ENCODE results near the gene LCN10.

The LCN10 gene

DNA sequence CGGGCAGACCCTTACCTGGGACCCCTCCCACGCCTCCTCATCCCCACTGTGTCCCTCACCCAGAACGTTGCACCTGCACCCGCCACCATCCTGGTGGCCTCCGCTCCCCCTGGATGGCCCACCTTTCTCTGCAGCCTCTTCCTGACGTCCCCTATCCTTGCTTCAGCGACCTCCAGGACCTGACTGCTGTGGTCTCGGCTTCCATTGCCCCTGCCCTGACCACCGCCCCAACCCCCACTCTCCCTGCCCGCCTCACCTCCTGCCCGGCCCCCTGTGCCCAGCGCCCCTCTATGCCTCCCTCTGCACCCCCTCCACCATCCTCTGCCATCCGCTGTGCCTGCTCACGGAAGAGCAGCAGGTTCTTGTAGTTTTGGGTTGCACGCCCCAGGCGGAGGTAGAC is 2.2 kb downstream of the LCN10 start:
- TF ChIP-seq, protein P1, sequence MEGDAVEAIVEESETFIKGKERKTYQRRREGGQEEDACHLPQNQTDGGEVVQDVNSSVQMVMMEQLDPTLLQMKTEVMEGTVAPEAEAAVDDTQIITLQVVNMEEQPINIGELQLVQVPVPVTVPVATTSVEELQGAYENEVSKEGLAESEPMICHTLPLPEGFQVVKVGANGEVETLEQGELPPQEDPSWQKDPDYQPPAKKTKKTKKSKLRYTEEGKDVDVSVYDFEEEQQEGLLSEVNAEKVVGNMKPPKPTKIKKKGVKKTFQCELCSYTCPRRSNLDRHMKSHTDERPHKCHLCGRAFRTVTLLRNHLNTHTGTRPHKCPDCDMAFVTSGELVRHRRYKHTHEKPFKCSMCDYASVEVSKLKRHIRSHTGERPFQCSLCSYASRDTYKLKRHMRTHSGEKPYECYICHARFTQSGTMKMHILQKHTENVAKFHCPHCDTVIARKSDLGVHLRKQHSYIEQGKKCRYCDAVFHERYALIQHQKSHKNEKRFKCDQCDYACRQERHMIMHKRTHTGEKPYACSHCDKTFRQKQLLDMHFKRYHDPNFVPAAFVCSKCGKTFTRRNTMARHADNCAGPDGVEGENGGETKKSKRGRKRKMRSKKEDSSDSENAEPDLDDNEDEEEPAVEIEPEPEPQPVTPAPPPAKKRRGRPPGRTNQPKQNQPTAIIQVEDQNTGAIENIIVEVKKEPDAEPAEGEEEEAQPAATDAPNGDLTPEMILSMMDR (IDR thresholded peaks at IDR 0.05; ENCODE audit: insufficient read depth, low read length, poor library complexity, severe bottlenecking): no peak
- Histone ChIP-seq H3K36me3 (ENCODE audit: control insufficient read depth, insufficient read depth, low read length) (no peaks in the 10 kb centered on the region), H3K27me3 (replicated peaks; ENCODE audit: control insufficient read depth, insufficient read depth, low read length) (no peaks in the 10 kb centered on the region; the same call in 1 of the 2 replicates), H3K4me3 (replicated peaks; ENCODE audit: low read depth, low read length) (no peak overlapping the region)
- no peak for DNase-seq (ENCODE audit: extremely low read depth, insufficient read length)

DNA sequence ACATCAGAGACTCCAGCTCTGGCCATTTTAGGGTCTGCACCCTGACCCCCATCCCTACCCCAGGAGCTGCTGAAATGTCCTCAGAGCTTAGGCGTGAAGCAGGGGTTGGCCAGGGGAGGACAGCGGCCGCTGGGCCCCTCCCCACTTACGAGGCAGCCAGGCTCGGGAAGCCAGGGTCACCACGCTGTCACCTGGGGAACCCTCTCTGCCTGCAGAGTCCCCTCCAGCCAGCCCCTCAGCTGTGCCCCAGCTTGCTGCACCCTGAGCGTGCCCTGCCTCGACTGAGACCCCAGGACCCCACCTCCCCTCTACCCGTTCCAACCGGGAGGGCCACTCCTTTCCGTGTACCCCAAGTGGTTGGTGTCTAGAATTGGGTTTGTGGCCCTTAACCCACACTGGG is 2.7 kb downstream of the LCN10 start:
- no peak for DNase-seq (ENCODE audit: extremely low read depth, insufficient read length)
- Histone ChIP-seq H3K27me3 (replicated peaks; ENCODE audit: control insufficient read depth, insufficient read depth, low read length) (no peaks in the 10 kb centered on the region; the same call in 1 of the 2 replicates), H3K4me3 (replicated peaks; ENCODE audit: low read depth, low read length) (no peak overlapping the region), H3K36me3 (ENCODE audit: control insufficient read depth, insufficient read depth, low read length) (no peaks in the 10 kb centered on the region)
- TF ChIP-seq, protein P1 (IDR thresholded peaks at IDR 0.05; ENCODE audit: insufficient read depth, low read length, poor library complexity, severe bottlenecking): no peak

DNA sequence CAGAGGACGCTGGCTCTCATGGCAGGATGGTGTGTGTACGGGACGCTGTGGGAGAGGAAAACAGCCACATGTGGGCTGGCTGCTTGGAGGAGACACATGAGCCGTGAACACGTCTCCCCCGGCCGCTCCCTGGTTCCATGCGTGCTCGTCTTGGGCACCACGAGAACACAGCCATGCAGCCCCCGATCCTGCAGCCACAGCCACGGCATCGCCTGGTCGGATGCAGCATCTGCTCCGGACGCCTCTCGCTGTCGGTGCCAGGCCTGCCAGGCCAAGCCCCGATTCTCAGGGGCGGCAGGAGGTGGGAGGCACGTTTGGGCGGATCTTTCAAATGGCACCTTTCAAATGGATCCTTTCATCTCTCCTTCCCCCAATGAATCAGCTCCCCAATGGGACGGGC is 3.2 kb downstream of the LCN10 start:
- Histone ChIP-seq H3K27me3 (replicated peaks; ENCODE audit: control insufficient read depth, insufficient read depth, low read length) (no peaks in the 10 kb centered on the region; the same call in 1 of the 2 replicates), H3K4me3 (replicated peaks; ENCODE audit: low read depth, low read length) (no peak overlapping the region), H3K36me3 (ENCODE audit: control insufficient read depth, insufficient read depth, low read length) (no peaks in the 10 kb centered on the region)
- DNase-seq (ENCODE audit: extremely low read depth, insufficient read length): no peak
- TF ChIP-seq, protein P1 (IDR thresholded peaks at IDR 0.05; ENCODE audit: insufficient read depth, low read length, poor library complexity, severe bottlenecking): no peak

DNA sequence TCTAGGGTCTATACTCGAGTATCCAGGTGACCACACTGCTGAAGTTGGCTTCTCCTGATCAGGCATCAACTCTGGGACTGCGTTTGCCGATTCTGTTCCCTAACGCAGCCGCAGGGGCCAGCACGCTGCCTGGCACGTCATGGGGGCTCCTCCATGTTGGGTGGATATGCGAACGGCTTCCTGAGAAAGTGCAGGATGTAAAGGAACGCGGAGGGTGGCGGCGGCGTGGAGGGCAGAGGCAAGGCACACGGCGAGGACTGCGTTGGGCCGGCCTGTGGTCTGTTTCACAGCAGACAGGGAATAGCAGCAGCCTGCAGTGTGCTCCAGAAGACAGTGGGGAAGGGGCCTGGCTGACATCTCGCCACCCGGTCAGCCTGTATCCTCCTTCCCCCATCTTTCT is 3.8 kb downstream of the LCN10 start:
- TF ChIP-seq, protein P1 (IDR thresholded peaks at IDR 0.05; ENCODE audit: insufficient read depth, low read length, poor library complexity, severe bottlenecking): no peak
- Histone ChIP-seq H3K4me3 (replicated peaks; ENCODE audit: low read depth, low read length) (no peak overlapping the region), H3K36me3 (ENCODE audit: control insufficient read depth, insufficient read depth, low read length) (no peaks in the 10 kb centered on the region), H3K27me3 (replicated peaks; ENCODE audit: control insufficient read depth, insufficient read depth, low read length) (no peaks in the 10 kb centered on the region; the same call in 1 of the 2 replicates)
- no peak for DNase-seq (ENCODE audit: extremely low read depth, insufficient read length)

DNA sequence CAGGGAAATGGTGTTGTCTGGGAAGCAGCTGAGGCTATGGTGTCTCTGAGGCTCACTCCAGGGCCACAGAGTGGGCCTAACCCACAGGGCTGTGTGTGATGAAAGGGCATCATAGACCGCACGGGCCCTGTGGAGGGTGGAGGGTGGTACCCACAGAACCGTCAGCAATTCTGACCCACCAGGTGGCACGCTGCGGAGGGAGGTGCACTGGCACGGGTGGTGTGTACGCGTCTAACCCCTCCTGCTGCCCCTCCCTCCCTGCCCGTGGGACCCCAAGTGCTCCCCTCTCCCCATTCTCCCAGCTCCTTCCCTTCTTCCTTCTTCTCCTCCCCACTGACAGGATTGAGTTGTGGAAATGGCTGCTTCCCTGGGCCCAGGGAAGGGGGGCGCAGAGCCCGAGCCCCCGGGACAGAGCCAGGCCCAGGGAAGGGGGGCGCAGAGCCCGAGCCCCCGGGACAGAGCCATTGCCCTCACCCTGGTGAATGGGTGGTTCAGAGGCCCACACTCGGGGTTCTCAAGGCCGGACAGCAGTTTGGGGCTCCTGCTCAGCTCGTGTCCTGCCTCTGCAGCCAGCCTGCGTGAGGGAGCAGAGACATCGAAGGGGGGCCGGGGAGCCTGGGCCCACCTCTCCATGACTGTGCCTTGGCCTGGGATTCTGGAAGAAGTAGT is 6.8 kb downstream of the LCN10 start:
- Histone ChIP-seq H3K36me3 (ENCODE audit: control insufficient read depth, insufficient read depth, low read length) (no peaks in the 10 kb centered on the region), H3K27me3 (replicated peaks; ENCODE audit: control insufficient read depth, insufficient read depth, low read length) (no peaks in the 10 kb centered on the region), H3K4me3 (replicated peaks; ENCODE audit: low read depth, low read length) (no peak overlapping the region)
- TF ChIP-seq, protein P1 (IDR thresholded peaks at IDR 0.05; ENCODE audit: insufficient read depth, low read length, poor library complexity, severe bottlenecking): no peak
- no peak for DNase-seq (ENCODE audit: extremely low read depth, insufficient read length)
